ENCODE results near the gene DPP8.

DNA sequence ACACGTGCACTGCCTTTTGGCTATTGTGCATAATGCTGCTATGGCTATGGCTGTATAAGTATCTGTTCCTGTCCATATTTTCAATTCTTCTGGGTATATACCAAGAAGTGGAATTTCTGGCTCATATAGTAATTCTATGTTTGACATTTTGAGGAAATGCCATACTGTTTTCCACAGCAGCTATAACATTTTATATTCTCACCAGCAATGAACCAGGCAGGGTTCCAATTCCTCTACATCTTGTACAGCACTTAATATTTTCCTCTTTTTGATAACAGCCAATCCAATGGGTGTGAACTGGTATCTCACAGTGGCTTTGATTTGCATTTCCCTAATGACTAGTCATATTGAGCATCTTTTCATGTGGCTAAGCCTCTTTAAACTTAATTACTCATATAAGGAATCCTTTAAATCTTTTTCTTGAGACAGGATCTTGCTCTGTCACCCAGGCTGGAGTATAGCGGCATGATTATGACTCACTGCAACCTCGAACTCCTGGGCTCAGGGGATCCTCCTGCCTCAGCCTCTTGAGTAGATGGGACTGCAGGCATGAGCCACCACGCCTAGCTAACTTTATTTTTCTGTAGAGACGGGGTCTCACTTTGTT is 56.6 kb downstream of the DPP8 start:
- TF ChIP-seq, protein P1, sequence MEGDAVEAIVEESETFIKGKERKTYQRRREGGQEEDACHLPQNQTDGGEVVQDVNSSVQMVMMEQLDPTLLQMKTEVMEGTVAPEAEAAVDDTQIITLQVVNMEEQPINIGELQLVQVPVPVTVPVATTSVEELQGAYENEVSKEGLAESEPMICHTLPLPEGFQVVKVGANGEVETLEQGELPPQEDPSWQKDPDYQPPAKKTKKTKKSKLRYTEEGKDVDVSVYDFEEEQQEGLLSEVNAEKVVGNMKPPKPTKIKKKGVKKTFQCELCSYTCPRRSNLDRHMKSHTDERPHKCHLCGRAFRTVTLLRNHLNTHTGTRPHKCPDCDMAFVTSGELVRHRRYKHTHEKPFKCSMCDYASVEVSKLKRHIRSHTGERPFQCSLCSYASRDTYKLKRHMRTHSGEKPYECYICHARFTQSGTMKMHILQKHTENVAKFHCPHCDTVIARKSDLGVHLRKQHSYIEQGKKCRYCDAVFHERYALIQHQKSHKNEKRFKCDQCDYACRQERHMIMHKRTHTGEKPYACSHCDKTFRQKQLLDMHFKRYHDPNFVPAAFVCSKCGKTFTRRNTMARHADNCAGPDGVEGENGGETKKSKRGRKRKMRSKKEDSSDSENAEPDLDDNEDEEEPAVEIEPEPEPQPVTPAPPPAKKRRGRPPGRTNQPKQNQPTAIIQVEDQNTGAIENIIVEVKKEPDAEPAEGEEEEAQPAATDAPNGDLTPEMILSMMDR (IDR thresholded peaks at IDR 0.05), result no peak
- TF ChIP-seq EZH2 (IDR thresholded peaks at IDR 0.05), result no peak

Data from neural progenitor cell (in vitro differentiated cells).